Stimulated activated effector memory CD8-positive, alpha-beta T cell treated with anti-CD3 and anti-CD28 coated beads, Interleukin-12 subunit alpha, Interleukin-12 subunit beta, amount 100 ng/mL, for 72 hours (primary cell): ENCODE results near the gene UBE2Q2.
A peak's percentile ranks its signal among the peaks of the same experiment; 100 is the strongest.

Experiments used
- ATAC-seq: fragments of 150-1000 bp; cut with Tn5 transposase; 2 replicates; pipeline ENCODE4 v1.10.0; 2021
- DNase-seq, 2 donors: peaks; one replicate each; pipeline ENCODE4 v3.0.0; 2021 to 2022; ENCODE audit warnings: low spot score in 2 of 2
- H3K27ac Mint-ChIP-seq: one replicate; pipeline ENCODE4 v1.8.0; 2022; ENCODE audit warnings: mild to moderate bottlenecking, mixed read lengths
- H3K36me3 Mint-ChIP-seq: one replicate; pipeline ENCODE4 v1.8.0; 2022; ENCODE audit warnings: mild to moderate bottlenecking, mixed read lengths
- H3K4me1 Mint-ChIP-seq: one replicate; pipeline ENCODE4 v1.8.0; 2022; ENCODE audit warnings: mixed read lengths
- H3K4me3 Mint-ChIP-seq: one replicate; pipeline ENCODE4 v1.8.0; 2022; ENCODE audit warnings: mild to moderate bottlenecking, mixed read lengths
- H3K9me3 Mint-ChIP-seq: one replicate; pipeline ENCODE4 v1.8.0; 2022; ENCODE audit warnings: mixed read lengths

The UBE2Q2 gene

DNA sequence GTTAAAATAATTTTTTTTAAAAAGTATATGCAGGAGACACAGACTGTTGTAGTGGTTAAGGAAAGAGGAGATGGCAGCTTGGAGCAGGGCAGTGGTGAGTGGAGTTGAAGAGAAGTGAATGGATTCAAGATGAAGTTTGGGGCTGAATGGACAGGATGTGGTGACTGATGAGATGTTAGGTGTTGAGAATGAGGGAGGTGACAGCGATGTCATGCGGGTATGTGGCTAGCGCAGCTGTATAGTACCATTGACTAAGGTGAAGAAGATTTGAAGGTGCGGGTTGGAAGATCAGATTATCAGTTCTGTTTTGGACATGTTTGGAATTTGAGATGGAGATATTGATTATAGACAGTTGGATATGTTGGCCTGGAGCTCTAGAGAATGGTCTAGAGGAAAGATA is 80.5 kb downstream of the UBE2Q2 start:
- Mint-ChIP-seq H3K36me3 (peaks cover 16% of the 10 kb centered on the region), H3K4me1 (peaks cover 30% of the 10 kb centered on the region), H3K4me3 (no peak overlapping the region), H3K9me3 (no peaks in the 10 kb centered on the region), H3K27ac (no peak overlapping the region)
- no peak for DNase-seq
- peak; percentile 97 for ATAC-seq

DNA sequence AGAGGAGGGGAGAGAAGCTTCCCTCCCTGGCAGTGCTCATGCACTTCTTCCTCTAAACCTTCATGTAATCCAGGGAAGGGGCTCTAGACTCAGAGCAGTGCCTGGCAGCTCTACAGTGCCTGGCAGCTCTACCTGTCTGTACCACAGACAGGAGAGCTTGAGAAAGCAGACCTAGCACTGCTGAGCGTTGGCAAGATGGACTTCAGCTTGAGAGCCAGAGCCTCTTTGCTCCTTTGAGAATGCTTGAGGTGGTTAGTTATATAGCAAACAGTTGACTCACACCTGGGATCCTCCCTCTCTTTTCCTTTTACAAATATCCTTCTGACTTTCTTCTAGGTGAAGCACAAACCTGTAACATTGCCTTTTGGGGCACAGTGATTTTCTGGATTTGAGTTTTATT is 81.3 kb downstream of the UBE2Q2 start:
- ATAC-seq (no peak), DNase-seq (no peak)
- no peak overlapping the region for H3K27ac Mint-ChIP-seq
- peaks cover 13% of the 10 kb centered on the region for H3K36me3 Mint-ChIP-seq
- H3K4me1 Mint-ChIP-seq: peaks cover 30% of the 10 kb centered on the region
- H3K4me3 Mint-ChIP-seq: no peak overlapping the region
- H3K9me3 Mint-ChIP-seq: no peaks in the 10 kb centered on the region

DNA sequence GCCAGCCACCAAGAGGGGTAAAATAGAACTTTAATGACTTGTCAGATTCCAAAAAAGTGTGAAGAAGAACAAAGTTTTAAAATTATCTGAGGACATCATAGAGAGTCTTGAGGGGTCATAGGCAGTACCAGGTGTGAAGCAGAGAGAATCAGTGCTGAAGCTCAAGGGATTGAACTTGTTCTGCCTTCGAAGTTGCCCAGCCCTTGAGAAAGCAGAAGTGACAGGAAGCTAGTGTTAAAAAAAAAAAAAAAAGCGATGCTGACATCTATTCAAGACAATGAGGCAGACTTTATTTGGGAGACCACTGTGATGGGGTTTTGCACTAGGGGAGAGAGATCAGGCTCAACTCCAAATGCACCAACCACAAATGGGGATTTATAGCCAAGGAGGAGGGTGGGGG is 82.2 kb downstream of the UBE2Q2 start:
- no peak overlapping the region for H3K4me3 Mint-ChIP-seq
- H3K36me3 Mint-ChIP-seq: peaks cover 16% of the 10 kb centered on the region
- DNase-seq (no peak), ATAC-seq (no peak)
- no peak overlapping the region for H3K27ac Mint-ChIP-seq
- no peaks in the 10 kb centered on the region for H3K9me3 Mint-ChIP-seq
- H3K4me1 Mint-ChIP-seq: peaks cover 39% of the 10 kb centered on the region

DNA sequence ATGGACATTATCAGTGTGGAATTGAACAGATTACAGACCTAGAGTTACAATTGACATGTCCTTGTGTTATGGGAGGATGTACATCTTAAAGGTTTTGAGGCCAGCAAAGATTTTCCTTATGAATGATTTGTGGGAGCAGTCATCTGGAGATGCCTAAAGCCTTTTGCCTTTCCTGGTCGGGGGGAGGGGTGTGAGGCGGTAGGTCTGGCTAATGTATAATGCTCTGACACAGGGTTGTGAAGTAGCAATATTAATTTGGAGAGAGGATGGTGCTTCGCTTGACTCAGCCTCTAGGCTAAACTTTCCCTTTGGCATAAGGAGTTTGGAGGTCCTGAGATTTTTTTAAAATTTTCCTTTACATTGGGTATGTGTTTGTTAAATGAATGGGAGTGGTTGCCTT is 83.7 kb downstream of the UBE2Q2 start:
- no peaks in the 10 kb centered on the region for H3K9me3 Mint-ChIP-seq
- peaks cover 30% of the 10 kb centered on the region for H3K36me3 Mint-ChIP-seq
- H3K27ac Mint-ChIP-seq: no peak overlapping the region
- DNase-seq: no peak
- no peak overlapping the region for H3K4me3 Mint-ChIP-seq
- no peak for ATAC-seq
- peaks cover 43% of the 10 kb centered on the region for H3K4me1 Mint-ChIP-seq

DNA sequence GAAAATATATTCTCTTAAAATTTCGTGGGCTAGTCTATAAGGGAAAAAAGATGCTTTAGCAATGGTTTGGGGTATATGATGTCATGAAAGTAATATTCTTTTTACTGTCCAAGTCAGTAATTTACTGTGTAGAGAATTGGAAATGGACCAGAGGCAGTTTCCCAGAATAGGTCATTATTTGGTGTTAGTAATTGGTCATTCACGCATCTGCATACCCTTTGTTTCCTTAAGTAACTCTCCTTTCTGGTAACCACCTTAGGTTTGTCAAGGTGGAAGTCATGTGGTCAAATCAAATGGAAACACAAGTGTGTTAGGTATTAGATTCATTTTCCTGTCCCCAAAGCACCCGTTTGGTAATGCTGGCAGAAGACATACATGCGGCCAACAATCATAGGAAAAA is 84.4 kb downstream of the UBE2Q2 start:
- DNase-seq (no peak), ATAC-seq (no peak)
- no peaks in the 10 kb centered on the region for H3K9me3 Mint-ChIP-seq
- no peak overlapping the region for H3K4me3 Mint-ChIP-seq
- H3K27ac Mint-ChIP-seq: no peak overlapping the region
- H3K4me1 Mint-ChIP-seq: peaks cover 36% of the 10 kb centered on the region
- H3K36me3 Mint-ChIP-seq: peaks cover 33% of the 10 kb centered on the region

DNA sequence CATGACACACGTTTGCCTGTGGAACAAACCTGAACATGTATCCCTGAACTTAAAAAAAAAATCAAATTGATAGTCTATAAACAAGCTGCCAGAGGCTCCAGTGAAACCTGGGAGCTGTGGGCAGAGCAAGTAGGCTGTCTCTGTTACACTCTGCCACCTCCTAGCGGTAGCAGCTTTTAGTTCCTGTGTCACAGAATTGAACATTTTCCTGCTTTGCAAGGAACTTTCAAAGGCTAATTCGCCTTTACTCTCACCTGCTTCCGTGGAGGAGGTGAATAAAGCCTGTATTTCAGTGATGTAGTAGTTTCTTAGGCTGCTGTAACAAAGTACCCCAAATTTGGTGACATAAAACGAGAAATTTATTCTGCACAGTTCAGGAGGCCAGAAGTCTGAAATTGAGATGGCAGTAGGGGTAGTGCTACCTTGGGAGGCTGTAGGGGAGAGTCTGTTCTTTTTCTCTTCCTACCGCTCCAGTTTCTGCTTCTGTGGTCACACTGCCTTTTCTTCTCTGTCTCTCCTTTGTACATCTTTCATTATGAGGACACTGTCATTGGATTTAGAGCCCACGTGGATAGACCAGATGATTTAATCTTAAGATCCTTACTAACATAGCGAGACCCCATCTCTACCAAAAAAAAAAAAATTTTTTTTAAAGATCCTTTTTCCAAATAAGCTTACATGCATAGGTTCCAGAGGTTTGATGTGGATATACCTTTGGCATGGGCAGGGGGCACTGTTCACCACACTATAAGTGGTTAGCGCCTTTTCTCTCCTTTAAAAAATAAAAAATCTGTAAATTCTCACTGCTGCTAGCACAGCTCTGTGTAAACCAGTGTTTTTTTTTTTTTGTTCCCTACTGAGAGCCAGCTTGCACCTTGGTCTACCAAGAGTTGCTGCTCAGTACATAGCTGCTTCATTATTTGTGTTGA is 85.7 kb downstream of the UBE2Q2 start:
- Mint-ChIP-seq H3K36me3 (peaks cover 47% of the 10 kb centered on the region), H3K4me3 (no peak overlapping the region), H3K4me1 (peaks cover 27% of the 10 kb centered on the region), H3K9me3 (no peaks in the 10 kb centered on the region), H3K27ac (no peak overlapping the region)
- no peak for DNase-seq
- no peak for ATAC-seq

DNA sequence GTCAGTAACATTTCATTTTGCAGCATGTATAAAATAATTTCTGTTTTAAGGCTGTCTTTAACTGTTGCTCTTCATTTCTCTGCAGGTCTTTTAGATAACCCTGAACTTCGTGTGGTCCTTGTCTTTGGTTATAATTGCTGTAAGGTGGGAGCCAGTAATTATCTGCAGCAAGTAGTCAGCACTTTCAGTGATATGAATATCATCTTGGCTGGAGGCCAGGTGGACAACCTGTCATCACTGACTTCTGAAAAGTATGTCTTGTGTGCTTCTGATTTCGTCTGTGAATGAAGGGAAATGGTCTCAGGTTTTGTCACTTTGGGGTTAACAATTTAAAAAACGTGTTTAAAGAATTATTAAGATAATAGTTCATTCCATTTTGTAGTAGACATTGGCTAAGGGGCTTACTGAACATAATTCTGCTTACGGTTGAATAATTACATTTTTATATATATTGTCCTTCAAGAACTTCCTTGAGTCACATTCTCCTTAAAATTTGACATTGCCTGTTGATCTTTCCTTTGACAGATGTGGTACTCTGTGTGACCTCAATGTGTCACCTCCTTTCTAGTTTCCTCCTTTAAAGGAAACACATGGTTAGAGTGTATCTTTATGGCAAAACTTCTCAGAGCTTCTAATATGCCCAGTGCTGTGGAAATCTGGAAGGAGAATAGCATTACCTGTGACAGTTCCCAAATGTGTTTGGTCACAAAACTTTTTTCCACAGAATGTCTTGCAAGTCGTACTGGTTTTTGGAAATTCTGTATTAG is 86.7 kb downstream of the UBE2Q2 start:
- peaks cover 57% of the 10 kb centered on the region for H3K36me3 Mint-ChIP-seq
- peak; percentile 69 for ATAC-seq
- no peak overlapping the region for H3K4me3 Mint-ChIP-seq
- no peaks in the 10 kb centered on the region for H3K9me3 Mint-ChIP-seq
- H3K27ac Mint-ChIP-seq: no peak overlapping the region
- peaks cover 24% of the 10 kb centered on the region for H3K4me1 Mint-ChIP-seq
- DNase-seq: no peak

DNA sequence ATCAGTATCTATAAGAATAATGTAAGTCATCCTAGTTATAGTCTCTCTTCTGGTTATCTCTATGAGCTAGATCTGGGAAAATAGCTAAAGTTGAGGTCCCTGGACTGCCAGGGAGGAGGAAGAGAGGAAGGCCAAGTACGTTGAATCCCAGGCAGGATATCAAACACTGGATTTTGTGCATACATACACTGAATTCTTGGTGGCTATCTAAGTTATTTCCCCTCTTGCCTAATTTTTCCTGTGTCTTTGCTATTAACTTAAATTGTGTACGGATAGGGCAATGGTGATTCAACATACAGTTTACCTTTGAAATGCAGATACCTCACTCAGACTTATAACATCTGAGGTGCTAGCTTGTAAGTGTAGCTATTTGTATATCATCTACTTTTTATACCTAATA is 87.6 kb downstream of the UBE2Q2 start:
- Mint-ChIP-seq H3K27ac (no peak overlapping the region), H3K9me3 (no peaks in the 10 kb centered on the region), H3K4me1 (peaks cover 18% of the 10 kb centered on the region), H3K4me3 (no peak overlapping the region), H3K36me3 (peaks cover 55% of the 10 kb centered on the region)
- ATAC-seq (no peak), DNase-seq (no peak)

DNA sequence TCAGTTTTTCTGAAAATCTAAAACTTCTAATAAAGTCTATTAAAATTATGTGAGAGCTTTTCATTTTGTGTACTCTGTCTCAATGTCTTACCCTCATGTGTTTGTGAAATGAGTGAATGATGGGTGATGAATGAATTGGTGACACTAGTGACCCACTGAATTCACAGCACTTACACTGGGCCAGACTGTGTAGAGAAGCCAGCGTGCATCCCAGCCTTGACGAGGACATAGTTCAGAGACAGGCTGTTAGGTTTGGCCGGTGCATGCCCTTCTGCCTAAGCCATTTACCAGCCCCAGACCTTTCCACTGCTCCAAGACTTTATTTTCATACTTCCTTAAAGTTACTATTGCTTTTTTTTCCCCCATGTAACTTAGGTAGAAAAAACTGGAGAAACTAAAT is 99.2 kb downstream of the UBE2Q2 start:
- no peak for DNase-seq
- Mint-ChIP-seq H3K4me1 (no peaks in the 10 kb centered on the region), H3K9me3 (no peaks in the 10 kb centered on the region), H3K36me3 (peaks cover 5% of the 10 kb centered on the region), H3K27ac (no peak overlapping the region), H3K4me3 (no peak overlapping the region)
- no peak for ATAC-seq

DNA sequence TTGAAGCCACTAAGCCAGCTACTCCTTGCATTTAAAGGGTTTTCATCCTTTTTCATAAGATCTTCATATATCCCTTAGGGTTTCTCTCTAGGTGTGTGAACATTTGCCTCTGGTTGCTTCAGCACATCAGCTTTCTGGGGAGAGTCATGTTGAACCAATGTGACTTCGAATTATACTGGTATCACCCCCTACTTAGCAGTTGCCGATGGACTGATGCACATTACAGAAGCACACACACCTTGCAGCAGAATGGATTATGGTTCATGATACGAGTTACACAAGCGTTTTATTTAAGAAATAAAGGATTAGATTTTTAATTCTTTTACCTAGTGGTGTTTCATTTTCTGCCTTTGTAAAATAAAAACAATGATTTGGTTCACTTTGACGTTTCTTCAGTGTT is 100.0 kb downstream of the UBE2Q2 start:
- ATAC-seq (no peak), DNase-seq (no peak)
- Mint-ChIP-seq H3K36me3 (no peaks in the 10 kb centered on the region), H3K4me1 (no peaks in the 10 kb centered on the region), H3K27ac (no peak overlapping the region), H3K9me3 (no peaks in the 10 kb centered on the region), H3K4me3 (no peak overlapping the region)

DNA sequence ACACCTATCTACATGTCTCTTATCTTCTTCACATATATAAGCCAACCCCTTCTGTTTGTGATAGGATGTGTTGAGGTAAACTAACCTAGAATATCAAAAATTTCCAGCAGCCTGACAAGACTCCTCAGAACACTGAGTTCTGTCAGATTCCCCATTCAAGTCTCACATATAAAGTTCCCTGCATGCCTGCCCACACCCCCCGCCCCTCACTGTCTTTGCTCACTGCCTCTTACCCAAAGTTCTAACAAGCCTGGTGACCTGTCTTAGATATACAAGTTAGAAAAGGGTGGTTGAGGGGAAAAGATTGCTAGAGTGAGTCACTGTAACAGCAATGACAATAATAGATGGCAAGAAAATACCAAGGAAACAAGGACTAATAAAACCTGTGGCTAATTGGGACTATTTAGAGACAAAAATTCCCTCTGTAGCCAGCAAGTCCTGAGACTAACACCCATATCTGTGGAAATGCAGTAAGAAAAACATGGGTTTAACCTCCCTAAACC is 100.5 kb downstream of the UBE2Q2 start:
- ATAC-seq (no peak), DNase-seq (no peak)
- H3K9me3 Mint-ChIP-seq: no peaks in the 10 kb centered on the region
- no peak overlapping the region for H3K4me3 Mint-ChIP-seq
- no peak overlapping the region for H3K27ac Mint-ChIP-seq
- no peaks in the 10 kb centered on the region for H3K36me3 Mint-ChIP-seq
- no peaks in the 10 kb centered on the region for H3K4me1 Mint-ChIP-seq

DNA sequence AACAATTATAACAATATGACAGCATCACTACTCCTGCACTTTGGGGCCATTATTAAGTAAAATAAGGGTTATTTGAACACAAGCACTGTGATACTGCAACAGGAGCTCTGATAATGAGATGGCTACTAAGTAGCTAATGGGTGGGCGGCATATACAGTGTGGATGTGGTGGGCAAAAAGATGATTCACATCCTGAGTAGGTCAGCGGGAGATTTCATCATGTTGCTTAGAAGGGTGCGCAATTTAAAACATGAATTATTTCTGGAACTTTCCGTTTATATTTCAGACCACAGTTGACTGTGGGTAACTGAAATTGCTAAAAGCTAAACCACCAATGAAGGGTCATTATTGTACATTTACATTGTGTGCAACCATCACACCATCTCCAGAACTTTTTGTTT is 102.7 kb downstream of the UBE2Q2 start:
- ATAC-seq (peak; percentile 84), DNase-seq (no peak)
- Mint-ChIP-seq H3K4me1 (no peaks in the 10 kb centered on the region), H3K36me3 (no peaks in the 10 kb centered on the region), H3K4me3 (no peak overlapping the region), H3K9me3 (no peaks in the 10 kb centered on the region), H3K27ac (no peak overlapping the region)

DNA sequence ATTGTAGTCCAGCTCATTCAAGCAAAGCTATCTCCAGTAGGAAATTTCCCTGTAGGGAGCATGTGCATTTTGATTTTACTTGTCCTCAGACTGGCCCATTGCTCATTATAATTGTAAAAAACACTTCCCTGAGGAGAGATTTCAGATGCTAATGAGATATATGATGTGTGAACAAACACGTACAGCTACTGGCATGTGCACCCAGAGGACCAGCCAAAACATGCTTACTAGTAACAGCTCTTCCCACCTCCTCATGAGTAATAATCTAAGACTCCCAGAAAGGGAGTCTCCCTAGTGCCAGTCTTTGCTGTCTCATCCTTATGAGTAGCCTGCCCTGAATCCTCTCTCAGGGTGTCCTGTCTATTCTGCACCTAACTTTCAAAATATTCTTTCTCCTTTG is 103.8 kb downstream of the UBE2Q2 start:
- peak; percentile 62 for ATAC-seq
- H3K36me3 Mint-ChIP-seq: no peaks in the 10 kb centered on the region
- no peak overlapping the region for H3K27ac Mint-ChIP-seq
- H3K4me1 Mint-ChIP-seq: no peaks in the 10 kb centered on the region
- no peaks in the 10 kb centered on the region for H3K9me3 Mint-ChIP-seq
- DNase-seq: no peak
- no peak overlapping the region for H3K4me3 Mint-ChIP-seq

DNA sequence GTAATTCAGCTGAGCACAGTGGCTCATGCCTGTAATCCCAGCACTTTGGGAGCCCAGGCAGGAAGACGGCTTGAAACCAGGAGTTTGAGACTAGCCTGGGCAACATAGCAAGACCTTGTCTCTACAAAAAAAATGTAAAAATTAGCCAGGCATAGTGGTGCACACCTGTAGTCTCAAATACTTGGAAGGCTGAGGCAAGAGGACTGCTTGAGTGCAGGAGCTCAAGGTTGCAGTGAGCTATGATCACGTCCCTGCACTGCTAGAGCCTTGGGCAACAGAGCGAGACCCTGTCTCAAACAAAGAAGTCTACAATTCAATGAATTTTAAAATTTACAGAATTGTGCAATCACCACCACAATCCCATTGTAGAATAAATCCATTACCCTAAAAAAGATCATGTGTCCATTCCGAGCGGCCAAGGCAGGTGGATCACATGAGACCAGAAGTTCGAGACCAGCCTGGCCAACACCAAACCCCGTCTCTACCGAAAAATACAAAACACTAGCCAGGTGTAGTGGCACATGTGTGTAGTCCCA is 105.6 kb downstream of the UBE2Q2 start:
- Mint-ChIP-seq H3K36me3 (no peaks in the 10 kb centered on the region), H3K4me3 (no peak overlapping the region), H3K9me3 (no peaks in the 10 kb centered on the region), H3K4me1 (peaks cover 5% of the 10 kb centered on the region), H3K27ac (no peak overlapping the region)
- DNase-seq (no peak), ATAC-seq (no peak)
